ENCODE data around the gene BCAN. TPM values are rescaled to one million over a fixed set of nuclear protein-coding genes. Genes with fewer than 3 reads are reported as not detected.

Gene BCAN
- total RNA-seq, 6 experiments from 2014 or later = not detected

DNA sequence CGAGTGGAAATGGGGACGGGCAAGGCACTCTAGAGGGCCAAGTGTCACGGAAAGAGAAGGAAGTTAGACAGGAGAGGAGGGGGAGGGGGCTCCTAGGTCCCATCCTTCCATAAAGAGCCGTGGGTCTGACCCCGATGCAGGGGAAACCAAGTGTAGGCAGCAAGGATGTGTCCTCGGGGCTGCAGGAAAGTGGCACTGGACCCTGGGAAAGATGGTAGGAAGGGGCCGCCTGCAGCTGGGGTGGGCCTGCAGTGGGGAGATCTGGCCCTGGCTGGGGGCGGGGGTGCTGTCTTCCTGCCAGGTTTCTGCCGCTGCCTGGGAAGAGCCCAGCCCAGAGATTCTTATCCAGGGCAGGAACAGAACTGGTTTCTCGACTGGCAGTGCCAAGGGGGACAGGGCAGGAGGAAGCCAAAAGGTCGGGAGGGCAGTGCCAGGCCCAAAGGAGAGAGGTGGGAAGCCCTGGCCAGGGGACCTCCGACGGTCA lies 50.6 kb downstream of the BCAN start:
- H3K4me3 Mint-ChIP-seq = no peak overlapping the region
- peaks cover 52% of the 10 kb centered on the region for H3K4me1 Mint-ChIP-seq (ENCODE audit: low read depth)
- no peaks in the 10 kb centered on the region for H3K36me3 Mint-ChIP-seq (ENCODE audit: low read depth)
- DNase-seq = no peak
- TF ChIP-seq CTCF (IDR thresholded peaks at IDR 0.05) = no peak
- H3K27ac Mint-ChIP-seq = no peak overlapping the region
- peaks cover 7% of the 10 kb centered on the region for H3K27me3 Mint-ChIP-seq (ENCODE audit: insufficient read depth)
- H3K9me3 Mint-ChIP-seq = no peaks in the 10 kb centered on the region

DNA sequence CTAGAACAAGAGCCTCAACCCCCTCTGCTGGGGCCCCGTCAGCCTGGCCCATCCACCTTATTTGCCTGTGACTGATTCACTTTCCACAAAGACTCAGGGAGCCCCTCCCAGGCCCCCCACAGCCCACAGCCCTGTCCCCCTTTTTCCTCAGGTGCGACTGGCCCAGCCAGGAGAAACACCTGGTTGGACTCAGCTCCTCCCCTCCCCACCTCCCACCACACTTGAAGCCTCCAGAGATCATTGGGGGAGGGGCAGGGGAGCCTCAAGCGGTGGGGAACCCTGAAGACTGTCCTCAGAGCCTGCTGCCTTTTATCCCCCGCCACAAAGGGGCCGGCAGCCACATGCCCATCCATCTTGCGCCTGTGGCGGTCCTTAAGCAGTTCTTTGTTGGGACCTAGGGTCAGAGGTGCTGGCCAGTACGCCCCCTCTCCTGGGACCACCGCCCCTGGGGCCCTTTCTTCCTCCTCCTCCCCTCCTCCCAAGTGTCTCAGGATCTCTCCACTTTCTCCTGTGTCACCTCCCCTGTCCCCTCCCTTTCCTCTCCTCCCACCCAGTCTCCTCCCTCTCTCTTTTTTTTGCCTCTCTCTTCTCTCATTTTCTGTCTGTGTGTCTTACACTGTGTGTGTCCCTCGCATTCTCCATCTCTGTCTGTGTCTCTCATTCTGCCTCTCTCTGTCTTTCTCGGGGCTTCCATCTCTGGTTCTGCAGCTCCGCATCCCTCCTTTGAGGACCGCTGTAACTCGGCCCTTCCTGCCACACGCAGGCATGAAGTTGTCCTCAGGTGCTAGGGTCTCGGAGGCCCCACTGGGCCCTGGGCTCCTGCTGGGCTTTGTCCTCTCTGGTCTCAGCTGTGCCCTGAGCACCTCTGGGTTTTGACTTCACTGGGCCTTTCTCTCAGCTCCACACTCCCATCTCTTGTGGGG lies 51.3 kb downstream of the BCAN start:
- Mint-ChIP-seq H3K9me3 (no peaks in the 10 kb centered on the region), H3K27me3 (ENCODE audit: insufficient read depth) (peaks cover 9% of the 10 kb centered on the region), H3K36me3 (ENCODE audit: low read depth) (no peaks in the 10 kb centered on the region), H3K27ac (no peak overlapping the region), H3K4me3 (no peak overlapping the region), H3K4me1 (ENCODE audit: low read depth) (peaks cover 52% of the 10 kb centered on the region)
- no peak for TF ChIP-seq CTCF (IDR thresholded peaks at IDR 0.05)
- DNase-seq = no peak

GRCh38 chr1:156693848-156694689 lies 52.2 kb downstream of the BCAN start:
- Mint-ChIP-seq H3K36me3 (ENCODE audit: low read depth) (no peaks in the 10 kb centered on the region), H3K27me3 (ENCODE audit: insufficient read depth) (peaks cover 9% of the 10 kb centered on the region), H3K4me1 (ENCODE audit: low read depth) (peaks cover 44% of the 10 kb centered on the region), H3K27ac (no peak overlapping the region), H3K9me3 (no peaks in the 10 kb centered on the region), H3K4me3 (no peak overlapping the region)
- TF ChIP-seq CTCF (IDR thresholded peaks at IDR 0.05) = no peak
- no peak for DNase-seq

GRCh38 chr1:156694690-156694962 lies 52.7 kb downstream of the BCAN start:
- Mint-ChIP-seq H3K36me3 (ENCODE audit: low read depth) (no peaks in the 10 kb centered on the region), H3K27ac (no peak overlapping the region), H3K9me3 (no peaks in the 10 kb centered on the region), H3K4me1 (ENCODE audit: low read depth) (peaks cover 39% of the 10 kb centered on the region), H3K27me3 (ENCODE audit: insufficient read depth) (peaks cover 10% of the 10 kb centered on the region), H3K4me3 (no peak overlapping the region)
- no peak for TF ChIP-seq CTCF (IDR thresholded peaks at IDR 0.05)
- no peak for DNase-seq

GRCh38 chr1:156696755-156697154 lies 54.8 kb downstream of the BCAN start:
- no peak for TF ChIP-seq CTCF (IDR thresholded peaks at IDR 0.05)
- no peak for DNase-seq
- Mint-ChIP-seq H3K27me3 (ENCODE audit: insufficient read depth) (peaks cover 12% of the 10 kb centered on the region), H3K36me3 (ENCODE audit: low read depth) (no peaks in the 10 kb centered on the region), H3K27ac (no peak overlapping the region), H3K4me3 (no peak overlapping the region), H3K4me1 (ENCODE audit: low read depth) (peaks cover 23% of the 10 kb centered on the region), H3K9me3 (no peaks in the 10 kb centered on the region)
